ENCODE measurements around the gene TTBK1. TPM values are rescaled to one million over a fixed set of nuclear protein-coding genes. Genes with fewer than 3 reads are reported as not detected.

The TTBK1 gene
- polyA plus RNA-seq, 1 of the 3 experiments (the other 2 are of a cell fraction): 0.94 TPM

- Histone ChIP-seq H2AFZ (ENCODE audit: low read depth) (no peak overlapping the region), H3K4me2 (no peak overlapping the region), H3F3A (replicated peaks; ENCODE audit: insufficient read depth) (no peaks in the 10 kb centered on the region), H3K9me3 (no peaks in the 10 kb centered on the region), H3K27ac (ENCODE audit: low read depth in 2 of 2, low read length in 1 of 2) (no peak overlapping the region), H3K27me3 (ENCODE audit: insufficient read depth) (no peaks in the 10 kb centered on the region), H3K4me3 (ENCODE audit: low read depth in 2 of 2, low read length in 1 of 2) (no peak overlapping the region), H3K9me2 (no peaks in the 10 kb centered on the region), H3K79me2 (ENCODE audit: insufficient read depth) (no peaks in the 10 kb centered on the region), H3K4me1 (ENCODE audit: control insufficient read depth in 1 of 2, insufficient read depth in 2 of 2, low read depth in 1 of 2, low read length in 1 of 2) (no peaks in the 10 kb centered on the region), H3K36me3 (replicated peaks in 1 of 2; ENCODE audit: control insufficient read depth in 1 of 2, insufficient read depth in 2 of 2, low read length in 1 of 2) (no peaks in the 10 kb centered on the region), H3K9ac (no peak overlapping the region), H4K20me1 (ENCODE audit: insufficient read depth) (no peaks in the 10 kb centered on the region)
- ChIA-PET CTCF (interaction anchor here (1.1 to 2.7 kb wide), 2 partner anchors 9 to 59 kb away, joined by 3 to 8 read pairs; partner anchors contain the start of gene DNPH1), POLR2A (no interaction called here)
- 74% methylated on average over 5 of the region's 7 CpGs for WGBS (ENCODE audit: low lambda C conversion rate)
- TF ChIP-seq MXI1 (IDR thresholded peaks at IDR 0.05; ENCODE audit: low read depth, low read length) (no peak), YY1 (IDR thresholded peaks at IDR 0.05; ENCODE audit: low read depth) (no peak)
- no peak for DNase-seq
These were observed 44.7 kb downstream of the TTBK1 start for GRCh38 chr6:43287717-43288679.

- CTCF ChIA-PET: interaction anchor here (0.9 to 2.0 kb wide), 2 partner anchors 10 to 61 kb away, joined by 3 to 9 read pairs; no protein-coding TSS in a partner anchor
- no peak for DNase-seq
These were observed 47.1 kb downstream of the TTBK1 start for GRCh38 chr6:43290339-43290904.

More at GRCh38 chr6:43290339-43290904, 47.1 kb downstream of the TTBK1 start:
- Histone ChIP-seq H3K79me2 (ENCODE audit: insufficient read depth) (no peaks in the 10 kb centered on the region), H3K9ac (no peak overlapping the region), H2AFZ (ENCODE audit: low read depth) (no peak overlapping the region), H3K9me3 (no peaks in the 10 kb centered on the region), H3K4me3 (ENCODE audit: low read depth in 2 of 2, low read length in 1 of 2) (no peak overlapping the region), H3F3A (replicated peaks; ENCODE audit: insufficient read depth) (no peaks in the 10 kb centered on the region), H3K4me1 (ENCODE audit: control insufficient read depth in 1 of 2, insufficient read depth in 2 of 2, low read depth in 1 of 2, low read length in 1 of 2) (no peaks in the 10 kb centered on the region), H3K4me2 (no peak overlapping the region), H3K36me3 (replicated peaks in 1 of 2; ENCODE audit: control insufficient read depth in 1 of 2, insufficient read depth in 2 of 2, low read length in 1 of 2) (no peaks in the 10 kb centered on the region), H3K27ac (ENCODE audit: low read depth in 2 of 2, low read length in 1 of 2) (no peak overlapping the region), H4K20me1 (ENCODE audit: insufficient read depth) (no peaks in the 10 kb centered on the region), H3K27me3 (ENCODE audit: insufficient read depth) (no peaks in the 10 kb centered on the region), H3K9me2 (no peaks in the 10 kb centered on the region)
- WGBS (ENCODE audit: low lambda C conversion rate): 79% methylated on average over 3 of the region's 3 CpGs
- POLR2A ChIA-PET: no interaction called here
- TF ChIP-seq RXRA (IDR thresholded peaks at IDR 0.05; ENCODE audit: borderline replicate concordance, low read depth) (no peak), EP300 (IDR thresholded peaks at IDR 0.05; ENCODE audit: borderline replicate concordance in 1 of 2, low read depth in 1 of 2, low read length in 1 of 2) (no peak), REST (IDR thresholded peaks at IDR 0.05; ENCODE audit: low read depth, low read length) (no peak), MXI1 (IDR thresholded peaks at IDR 0.05; ENCODE audit: low read depth, low read length) (no peak), FOSL2 (IDR thresholded peaks at IDR 0.05; ENCODE audit: borderline replicate concordance, low read depth) (no peak), SMC3 (IDR thresholded peaks at IDR 0.05; ENCODE audit: low read depth, low read length) (no peak), FOXJ3 (CRISPR knock-in tag; IDR thresholded peaks at IDR 0.05) (no peak), GATA2 (CRISPR knock-in tag; IDR thresholded peaks at IDR 0.05) (no peak), MEF2A (IDR thresholded peaks at IDR 0.05; ENCODE audit: borderline replicate concordance, low read depth) (no peak), POLR2AphosphoS5 (IDR thresholded peaks at IDR 0.05; ENCODE audit: low read depth, low read length) (no peak), FOXM1 (IDR thresholded peaks at IDR 0.05; ENCODE audit: low read depth) (no peak), YY1 (IDR thresholded peaks at IDR 0.05; ENCODE audit: low read depth) (no peak)
